ENCODE results near the gene CHST7. TPM values are rescaled to one million over a fixed set of nuclear protein-coding genes. Genes with fewer than 3 reads are reported as not detected.

The CHST7 gene
- total and polyA plus RNA-seq, 3 donors from 2014 or later: 2.5 to 18.7 (median 9.4) TPM

DNA sequence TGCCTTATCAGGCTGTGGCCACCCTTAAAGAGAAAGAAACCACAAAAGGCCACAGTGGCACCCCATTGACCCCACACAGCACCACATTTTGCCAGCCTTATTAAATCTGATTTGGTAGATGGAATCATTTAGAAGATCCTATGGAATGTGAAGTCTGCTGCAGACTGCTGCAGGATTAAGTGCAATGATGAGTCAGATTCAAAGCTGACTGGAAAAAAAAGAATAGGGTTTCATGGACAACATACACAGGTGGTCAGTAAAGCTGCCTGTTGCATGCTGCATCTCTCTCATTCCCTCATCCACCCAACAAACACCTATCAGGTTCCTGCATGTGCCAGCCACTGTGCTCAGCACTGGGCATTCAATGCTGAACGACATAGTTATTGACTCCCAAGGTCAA is 56.6 kb downstream of the CHST7 start:
- Histone ChIP-seq H3K27me3 (no peaks in the 10 kb centered on the region), H3K4me1 (peaks cover 3% of the 10 kb centered on the region), H3K9me3 (no peaks in the 10 kb centered on the region), H3K27ac (no peak overlapping the region), H3K4me3 (no peak overlapping the region), H3K36me3 (ENCODE audit: low read depth, missing control alignments) (no peaks in the 10 kb centered on the region)
- DNase-seq: no peak
- TF ChIP-seq, protein P1, sequence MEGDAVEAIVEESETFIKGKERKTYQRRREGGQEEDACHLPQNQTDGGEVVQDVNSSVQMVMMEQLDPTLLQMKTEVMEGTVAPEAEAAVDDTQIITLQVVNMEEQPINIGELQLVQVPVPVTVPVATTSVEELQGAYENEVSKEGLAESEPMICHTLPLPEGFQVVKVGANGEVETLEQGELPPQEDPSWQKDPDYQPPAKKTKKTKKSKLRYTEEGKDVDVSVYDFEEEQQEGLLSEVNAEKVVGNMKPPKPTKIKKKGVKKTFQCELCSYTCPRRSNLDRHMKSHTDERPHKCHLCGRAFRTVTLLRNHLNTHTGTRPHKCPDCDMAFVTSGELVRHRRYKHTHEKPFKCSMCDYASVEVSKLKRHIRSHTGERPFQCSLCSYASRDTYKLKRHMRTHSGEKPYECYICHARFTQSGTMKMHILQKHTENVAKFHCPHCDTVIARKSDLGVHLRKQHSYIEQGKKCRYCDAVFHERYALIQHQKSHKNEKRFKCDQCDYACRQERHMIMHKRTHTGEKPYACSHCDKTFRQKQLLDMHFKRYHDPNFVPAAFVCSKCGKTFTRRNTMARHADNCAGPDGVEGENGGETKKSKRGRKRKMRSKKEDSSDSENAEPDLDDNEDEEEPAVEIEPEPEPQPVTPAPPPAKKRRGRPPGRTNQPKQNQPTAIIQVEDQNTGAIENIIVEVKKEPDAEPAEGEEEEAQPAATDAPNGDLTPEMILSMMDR (IDR thresholded peaks at IDR 0.05): no peak
- no peak for TF ChIP-seq POLR2A (IDR thresholded peaks at IDR 0.05)
- intact Hi-C loops (cut with DNase I; ENCODE audit: low total_unique reads): loop anchor here (10.0 kb wide), 1 partner anchor 55 kb away; the partner anchor contains the start of gene CHST7
- 67% methylated on average over 1 of the region's 1 CpG; no CpG with 5 or more reads in 1 of the 2 donors for WGBS, 2 donors

DNA sequence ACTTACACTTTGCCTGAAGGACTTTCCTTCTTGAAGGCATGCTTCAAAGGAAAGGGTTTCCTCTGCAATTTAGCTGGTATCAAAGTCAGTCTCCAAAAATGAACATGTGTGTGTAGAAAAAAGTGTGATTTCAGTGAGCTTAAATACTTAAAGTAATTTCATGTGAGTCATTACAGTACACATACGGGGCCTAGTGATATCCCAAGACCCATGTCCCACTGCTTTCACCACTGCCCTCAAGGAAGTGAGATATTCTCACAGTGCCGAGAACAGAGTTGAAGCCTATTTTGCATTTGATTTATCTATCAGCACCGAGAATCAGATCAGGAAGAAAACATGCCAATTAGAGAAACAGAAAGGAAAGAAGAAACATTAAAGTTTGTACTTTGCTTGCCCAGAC is 61.0 kb downstream of the CHST7 start:
- no peak for DNase-seq
- TF ChIP-seq, protein P1 (IDR thresholded peaks at IDR 0.05): no peak
- no peak for TF ChIP-seq POLR2A (IDR thresholded peaks at IDR 0.05)
- Histone ChIP-seq H3K27ac (no peak overlapping the region), H3K27me3 (no peaks in the 10 kb centered on the region), H3K9me3 (no peaks in the 10 kb centered on the region), H3K36me3 (ENCODE audit: low read depth, missing control alignments) (no peaks in the 10 kb centered on the region), H3K4me3 (no peak overlapping the region), H3K4me1 (no peaks in the 10 kb centered on the region)
- 75 to 84% methylated on average over 3 of the region's 3 CpGs for WGBS, 2 donors
- intact Hi-C loops (cut with DNase I; ENCODE audit: low total_unique reads): loop anchor here (10.0 kb wide), 1 partner anchor 60 kb away; the partner anchor contains the start of gene CHST7

DNA sequence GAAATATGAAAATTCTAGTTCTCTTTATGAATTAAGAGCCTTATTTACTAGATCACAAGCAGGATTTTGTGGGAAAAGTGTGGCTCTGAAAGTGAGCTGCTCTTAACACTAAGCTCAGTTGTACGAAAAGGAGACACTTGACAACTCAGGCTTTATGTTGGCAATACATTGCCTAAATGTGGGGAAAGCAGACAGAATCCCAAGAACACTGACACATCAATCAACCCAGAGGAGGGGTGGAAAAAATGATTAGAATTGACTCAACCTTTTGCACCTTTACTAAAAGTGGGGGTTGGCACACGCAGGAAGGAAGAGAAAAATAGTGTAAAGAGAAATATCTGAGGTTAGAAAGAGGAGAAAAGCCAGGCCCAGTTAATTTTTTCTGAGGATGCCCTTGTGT is 61.6 kb downstream of the CHST7 start:
- no peak for TF ChIP-seq POLR2A (IDR thresholded peaks at IDR 0.05)
- TF ChIP-seq, protein P1 (IDR thresholded peaks at IDR 0.05): no peak
- no peaks in the 10 kb centered on the region for H3K36me3 ChIP-seq (ENCODE audit: low read depth, missing control alignments)

DNA sequence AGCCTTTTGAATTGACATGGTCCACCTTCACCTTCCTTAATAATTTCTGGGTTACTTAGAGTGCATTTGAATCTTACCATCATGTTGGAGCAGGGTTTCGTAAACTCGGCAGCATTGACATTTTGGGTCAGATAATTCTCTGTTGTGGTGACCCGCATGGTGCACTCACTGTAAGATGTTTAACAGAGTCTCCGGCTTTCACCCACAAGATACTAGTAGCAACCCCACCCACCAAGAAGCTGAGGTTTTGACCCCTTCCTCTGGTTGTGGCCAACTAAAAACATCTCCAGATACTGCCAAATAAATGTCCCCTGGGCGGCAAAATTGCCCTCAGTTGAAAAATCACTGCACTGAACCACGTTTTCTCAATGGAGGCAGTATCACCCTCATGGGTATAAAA is 62.7 kb downstream of the CHST7 start:
- 86 to 87% methylated on average over 6 of the region's 6 CpGs for WGBS, 2 donors
- no peaks in the 10 kb centered on the region for H3K27me3 ChIP-seq
- H3K27ac ChIP-seq: no peak overlapping the region
- DNase-seq: no peak
- intact Hi-C loops (cut with DNase I; ENCODE audit: low total_unique reads): loop anchor here (10.0 kb wide), 1 partner anchor 61 kb away; the partner anchor contains the start of gene CHST7
- no peak for TF ChIP-seq POLR2A (IDR thresholded peaks at IDR 0.05)
- TF ChIP-seq, protein P1 (IDR thresholded peaks at IDR 0.05): no peak
- no peaks in the 10 kb centered on the region for H3K36me3 ChIP-seq (ENCODE audit: low read depth, missing control alignments)
- H3K4me3 ChIP-seq: no peak overlapping the region
- H3K9me3 ChIP-seq: no peaks in the 10 kb centered on the region
- no peaks in the 10 kb centered on the region for H3K4me1 ChIP-seq

More for the DNA sequence above, 61.6 kb downstream of the CHST7 start:
- no peaks in the 10 kb centered on the region for H3K27me3 ChIP-seq
- intact Hi-C loops (cut with DNase I; ENCODE audit: low total_unique reads): loop anchor here (10.0 kb wide), 1 partner anchor 60 kb away; the partner anchor contains the start of gene CHST7
- H3K4me1 ChIP-seq: no peaks in the 10 kb centered on the region
- no peaks in the 10 kb centered on the region for H3K9me3 ChIP-seq
- no peak for DNase-seq
- no peak overlapping the region for H3K4me3 ChIP-seq
- WGBS, 2 donors: 95% methylated on average over 2 of the region's 2 CpGs
- H3K27ac ChIP-seq: no peak overlapping the region

DNA sequence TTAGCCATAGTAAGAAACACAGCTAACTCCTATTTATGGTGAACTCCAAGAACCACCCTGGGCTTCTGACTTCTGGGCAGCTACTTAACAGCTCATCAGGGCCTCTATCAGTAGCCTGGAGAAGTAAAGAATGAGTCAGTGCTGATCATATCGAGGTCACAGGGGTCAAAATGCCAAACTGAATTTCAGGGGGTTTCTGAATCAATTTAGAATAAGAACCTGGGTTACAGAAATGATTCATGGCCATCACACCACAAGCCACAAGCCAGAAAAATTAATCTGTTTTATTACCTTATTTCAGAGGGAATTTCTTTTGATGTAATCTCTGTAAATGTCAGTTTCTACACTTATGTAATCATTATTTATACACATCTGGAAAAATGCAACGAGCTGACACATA is 64.4 kb downstream of the CHST7 start:
- Histone ChIP-seq H3K27me3 (no peaks in the 10 kb centered on the region), H3K4me1 (no peaks in the 10 kb centered on the region), H3K9me3 (no peaks in the 10 kb centered on the region), H3K4me3 (no peak overlapping the region), H3K36me3 (ENCODE audit: low read depth, missing control alignments) (no peaks in the 10 kb centered on the region), H3K27ac (no peak overlapping the region)
- DNase-seq: no peak
- no peak for TF ChIP-seq POLR2A (IDR thresholded peaks at IDR 0.05)
- TF ChIP-seq, protein P1 (IDR thresholded peaks at IDR 0.05): no peak
- 76 to 80% methylated on average over 2 of the region's 2 CpGs for WGBS, 2 donors
- intact Hi-C loops (cut with DNase I; ENCODE audit: low total_unique reads): loop anchor here (10.0 kb wide), 1 partner anchor 63 kb away; the partner anchor contains the start of gene CHST7
